Uterus (tissue), 4 donors: ENCODE data around the gene NCR1. TPM values are rescaled to one million over a fixed set of nuclear protein-coding genes. Genes with fewer than 3 reads are reported as not detected.
"Not testable (repeated sequence)": the region's sequence is repeated elsewhere in the genome, so short reads cannot be mapped to it uniquely, and the experiment has no call there.

Source experiments
- DNase-seq, 2 donors: peaks; one replicate each; pipeline ENCODE4 v3.0.0-alpha.2; 2019 to 2020
- H3K27ac ChIP-seq, 2 donors: fragments of 200-600 bp; sonication (generic); 1 replicate in 1 of 2; 2 replicates in 1 of 2; pipeline ENCODE4 v1.5.1; 2016 to 2018
- H3K27me3 ChIP-seq, 2 donors: fragments of 200-600 bp; sonication (generic); one replicate each; pipeline ENCODE4 v1.5.1; 2018 to 2019; ENCODE audit warnings: control low read depth in 1 of 2
- H3K36me3 ChIP-seq, 2 donors: fragments of 200-600 bp; sonication (generic); one replicate each; pipeline ENCODE4 v1.5.1; 2019; ENCODE audit warnings: control low read depth in 1 of 2
- H3K4me1 ChIP-seq, 2 donors: fragments of 200-600 bp; sonication (generic); one replicate each; pipeline ENCODE4 v1.5.1; 2018 to 2019; ENCODE audit warnings: control low read depth in 1 of 2
- H3K4me3 ChIP-seq, 2 donors: fragments of 200-600 bp; sonication (generic); 1 replicate in 1 of 2; 2 replicates in 1 of 2; pipeline ENCODE4 v1.5.1; 2018 to 2019; ENCODE audit warnings: mild to moderate bottlenecking in 1 of 2
- H3K9me3 ChIP-seq, 2 donors: fragments of 200-600 bp; sonication (generic); one replicate each; pipeline ENCODE4 v1.5.1; 2019; ENCODE audit warnings: control low read depth in 1 of 2
- POLR2A ChIP-seq, 2 donors: fragments of 450-650 bp; IDR thresholded peaks; one replicate each; pipeline ENCODE4 v1.6.1; 2016; ENCODE audit warnings: antibody characterized with exemption in 2 of 2, mild to moderate bottlenecking in 1 of 2, moderate library complexity in 1 of 2
- intact Hi-C: fragments of 100-400 bp; cut with DNase I; formaldehyde crosslinking; loops from one replicate; pipeline ENCODE4 v1.15.1; 2023; ENCODE audit warnings: low total_unique reads
- total RNA-seq, 4 donors: library from RNA; depleted of rRNA in 3 of 4; stranded (reverse); fragments of >200 nt in 3 of 4; gene quantifications; one replicate each; pipeline versions ENCODE4 v1.1.0 to v1.2.4, GENCODE V29; 2014 to 2023
- TF ChIP-seq, protein P1 (sequence below), 4 experiments: fragments of 200-600 bp in 2 of 4; fragments of 450-650 bp in 2 of 4; sonication (generic) in 2 of 4; IDR thresholded peaks; one replicate each; pipeline ENCODE4 v1.5.1; 2016 to 2019; ENCODE audit warnings: antibody characterized with exemption in 4 of 4, mild to moderate bottlenecking in 2 of 4, moderate library complexity in 1 of 4
- donor health status: DM: yes; HTN: yes; CAD: no.

The NCR1 gene
- total RNA-seq, 4 donors from 2014 or later: 1.1 TPM; not detected in 3

DNA sequence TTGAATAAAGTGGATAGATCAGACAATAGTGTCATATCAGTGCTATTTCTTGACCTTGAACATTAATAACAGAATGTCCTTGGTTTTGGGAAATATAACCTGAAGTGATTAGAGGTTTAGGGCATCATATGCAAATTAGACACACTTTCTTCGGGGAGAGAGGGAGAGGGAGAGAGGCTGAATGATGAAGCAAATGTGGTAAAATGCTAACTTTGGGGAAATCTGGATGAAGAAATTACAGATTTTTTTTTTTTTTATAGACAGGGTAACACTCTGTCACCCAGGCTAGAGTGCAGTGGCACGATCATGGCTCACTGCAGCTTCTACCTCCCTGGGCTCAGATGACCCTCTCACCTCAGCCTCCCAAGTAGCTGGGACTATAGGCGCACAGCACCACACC, 3.9 kb upstream of the NCR1 start:
- intact Hi-C loops: no loop called here
- H3K4me3 ChIP-seq: no peak overlapping the region
- H3K27me3 ChIP-seq: no peaks in the 10 kb centered on the region
- H3K36me3 ChIP-seq: no peaks in the 10 kb centered on the region
- H3K27ac ChIP-seq: no peak overlapping the region
- no peaks in the 10 kb centered on the region for H3K4me1 ChIP-seq
- no peaks in the 10 kb centered on the region for H3K9me3 ChIP-seq
- TF ChIP-seq POLR2A (IDR thresholded peaks at IDR 0.05): no peak
- TF ChIP-seq, protein P1, sequence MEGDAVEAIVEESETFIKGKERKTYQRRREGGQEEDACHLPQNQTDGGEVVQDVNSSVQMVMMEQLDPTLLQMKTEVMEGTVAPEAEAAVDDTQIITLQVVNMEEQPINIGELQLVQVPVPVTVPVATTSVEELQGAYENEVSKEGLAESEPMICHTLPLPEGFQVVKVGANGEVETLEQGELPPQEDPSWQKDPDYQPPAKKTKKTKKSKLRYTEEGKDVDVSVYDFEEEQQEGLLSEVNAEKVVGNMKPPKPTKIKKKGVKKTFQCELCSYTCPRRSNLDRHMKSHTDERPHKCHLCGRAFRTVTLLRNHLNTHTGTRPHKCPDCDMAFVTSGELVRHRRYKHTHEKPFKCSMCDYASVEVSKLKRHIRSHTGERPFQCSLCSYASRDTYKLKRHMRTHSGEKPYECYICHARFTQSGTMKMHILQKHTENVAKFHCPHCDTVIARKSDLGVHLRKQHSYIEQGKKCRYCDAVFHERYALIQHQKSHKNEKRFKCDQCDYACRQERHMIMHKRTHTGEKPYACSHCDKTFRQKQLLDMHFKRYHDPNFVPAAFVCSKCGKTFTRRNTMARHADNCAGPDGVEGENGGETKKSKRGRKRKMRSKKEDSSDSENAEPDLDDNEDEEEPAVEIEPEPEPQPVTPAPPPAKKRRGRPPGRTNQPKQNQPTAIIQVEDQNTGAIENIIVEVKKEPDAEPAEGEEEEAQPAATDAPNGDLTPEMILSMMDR (IDR thresholded peaks at IDR 0.05): no peak
- DNase-seq: no peak

DNA sequence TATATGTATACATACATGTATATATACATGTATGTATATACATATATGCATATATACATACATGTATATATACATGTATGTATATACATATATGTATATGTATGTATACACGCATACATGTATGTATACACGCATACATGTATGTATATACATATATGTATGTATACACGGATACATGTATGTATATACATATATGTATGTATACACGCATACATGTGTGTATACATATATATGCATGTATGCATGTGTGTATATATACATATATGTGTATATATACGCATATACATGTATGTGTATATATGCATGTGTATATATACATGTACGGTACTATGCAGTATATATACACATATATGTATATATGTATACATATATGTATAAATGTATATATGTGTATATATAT, 2.6 kb upstream of the NCR1 start:
- no peaks in the 10 kb centered on the region for H3K27me3 ChIP-seq
- H3K27ac ChIP-seq: no peak overlapping the region
- H3K36me3 ChIP-seq: no peaks in the 10 kb centered on the region
- no peak overlapping the region for H3K4me3 ChIP-seq
- no peak for DNase-seq
- H3K4me1 ChIP-seq: no peaks in the 10 kb centered on the region
- H3K9me3 ChIP-seq: no peaks in the 10 kb centered on the region
- no peak for TF ChIP-seq POLR2A (IDR thresholded peaks at IDR 0.05)
- TF ChIP-seq, protein P1 (IDR thresholded peaks at IDR 0.05): no peak
- intact Hi-C loops: no loop called here

DNA sequence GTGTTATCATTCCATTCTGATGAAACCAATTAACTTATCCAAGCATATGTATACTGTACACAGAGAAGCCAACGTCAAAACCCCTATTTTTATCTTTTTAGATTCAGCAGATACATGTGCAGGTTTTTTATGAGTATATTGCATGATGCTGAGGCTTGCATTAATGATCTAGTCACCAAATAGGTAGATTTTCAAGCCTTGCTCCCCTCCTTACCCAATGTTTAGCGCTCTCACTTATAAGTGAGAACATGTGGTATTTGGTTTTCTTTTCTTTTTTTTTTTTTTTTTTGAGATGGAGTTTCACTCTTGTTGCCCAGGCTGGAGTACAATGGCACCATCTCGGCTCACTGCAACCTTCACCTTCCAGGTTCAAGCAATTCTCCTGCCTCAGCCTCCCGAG, 1.7 kb upstream of the NCR1 start:
- H3K27me3 ChIP-seq, DNase-seq, H3K27ac ChIP-seq, H3K4me1 ChIP-seq, H3K9me3 ChIP-seq, H3K4me3 ChIP-seq, intact Hi-C loops, H3K36me3 ChIP-seq: not testable (repeated sequence)

DNA sequence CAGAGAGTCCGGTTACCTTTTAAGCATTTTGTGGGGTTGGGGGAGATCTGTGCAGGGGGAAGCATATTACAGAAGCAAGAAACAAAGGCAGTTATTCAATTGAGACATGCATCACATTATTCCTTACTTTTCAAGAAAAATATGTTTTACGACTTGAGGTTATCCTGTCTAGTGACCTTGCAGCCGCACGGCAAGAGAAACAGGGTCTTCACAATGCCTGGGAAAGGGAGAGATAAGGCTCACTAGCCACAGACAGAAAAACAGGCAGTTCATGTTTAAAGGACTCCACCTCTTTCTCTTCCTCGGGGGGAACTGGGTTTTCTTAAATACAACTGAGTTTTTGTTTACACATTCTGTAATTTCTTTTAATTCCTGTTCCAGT, 536 bp upstream of the NCR1 start:
- Histone ChIP-seq H3K27ac (no peak overlapping the region), H3K4me3 (no peak overlapping the region), H3K9me3 (no peaks in the 10 kb centered on the region), H3K4me1 (no peaks in the 10 kb centered on the region), H3K36me3 (no peaks in the 10 kb centered on the region), H3K27me3 (no peaks in the 10 kb centered on the region)
- intact Hi-C loops: no loop called here
- no peak for TF ChIP-seq POLR2A (IDR thresholded peaks at IDR 0.05)
- TF ChIP-seq, protein P1 (IDR thresholded peaks at IDR 0.05): no peak
- no peak for DNase-seq

DNA sequence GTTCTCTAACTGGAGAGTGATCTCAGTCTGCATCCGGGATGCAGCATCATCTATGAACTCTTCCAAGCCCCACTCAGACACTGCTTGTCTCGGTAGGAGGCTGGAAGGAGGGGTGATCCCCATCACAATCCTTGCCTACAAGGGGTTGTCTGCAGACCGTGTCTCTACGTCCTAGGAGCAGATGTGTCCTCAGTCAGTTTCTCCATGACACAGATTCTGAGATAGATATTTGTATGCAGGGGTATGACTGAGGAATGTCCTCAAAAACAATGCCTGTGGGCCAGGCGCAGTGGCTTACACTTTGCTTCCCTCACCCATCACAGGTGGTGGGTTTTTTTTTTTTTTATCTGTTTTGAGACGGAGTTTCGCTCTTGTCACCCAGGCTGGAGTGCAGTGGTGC, 871 bp downstream of the NCR1 start:
- no peaks in the 10 kb centered on the region for H3K9me3 ChIP-seq
- no peaks in the 10 kb centered on the region for H3K4me1 ChIP-seq
- TF ChIP-seq POLR2A (IDR thresholded peaks at IDR 0.05): no peak
- TF ChIP-seq, protein P1 (IDR thresholded peaks at IDR 0.05): no peak
- H3K27me3 ChIP-seq: no peaks in the 10 kb centered on the region
- intact Hi-C loops: no loop called here
- no peak overlapping the region for H3K27ac ChIP-seq
- no peak overlapping the region for H3K4me3 ChIP-seq
- H3K36me3 ChIP-seq: no peaks in the 10 kb centered on the region
- DNase-seq: no peak

DNA sequence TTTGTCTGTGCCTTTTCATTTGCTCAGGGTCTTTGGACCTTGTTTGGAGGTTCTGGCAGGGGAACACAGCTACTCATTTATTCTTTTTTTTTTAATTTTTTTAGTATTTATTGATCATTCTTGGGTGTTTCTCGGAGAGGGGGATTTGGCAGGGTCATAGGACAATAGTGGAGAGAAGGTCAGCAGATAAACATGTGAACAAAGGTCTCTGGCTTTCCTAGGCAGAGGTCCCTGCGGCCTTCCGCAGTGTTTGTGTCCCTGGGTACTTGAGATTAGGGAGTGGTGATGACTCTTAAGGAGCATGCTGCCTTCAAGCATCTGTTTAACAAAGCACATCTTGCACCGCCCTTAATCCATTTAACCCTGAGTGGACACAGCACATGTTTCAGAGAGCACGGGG, 2.0 kb downstream of the NCR1 start:
- H3K9me3 ChIP-seq, H3K27me3 ChIP-seq, intact Hi-C loops, DNase-seq, H3K4me1 ChIP-seq, H3K36me3 ChIP-seq, H3K4me3 ChIP-seq, H3K27ac ChIP-seq: not testable (repeated sequence)
